ENCODE measurements around the gene PLPPR1.

Gene PLPPR1

DNA sequence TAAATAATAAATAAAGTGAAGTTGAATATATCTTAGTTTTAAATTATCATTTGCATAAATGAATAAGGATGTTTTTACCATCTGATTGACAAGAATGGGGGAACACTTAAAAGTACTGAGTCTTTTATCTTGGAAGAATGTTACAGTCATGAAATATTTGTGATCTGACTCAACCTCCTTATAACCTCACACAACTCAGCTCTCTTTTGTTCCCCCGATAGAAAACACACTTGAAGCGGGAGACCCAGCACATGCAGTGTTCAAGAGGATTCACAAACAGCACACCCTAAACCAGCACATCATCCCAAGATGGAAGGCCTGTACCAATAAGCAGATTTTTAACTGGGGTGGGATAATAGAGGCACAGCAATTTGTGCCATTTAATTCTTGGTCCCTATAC lies 340.8 kb downstream of the PLPPR1 start:
- H3K4me2 ChIP-seq (ENCODE audit: low read depth, low read length) = no peak overlapping the region
- no peak for DNase-seq
- no peak overlapping the region for H3K4me3 ChIP-seq (ENCODE audit: low read length)
- no peaks in the 10 kb centered on the region for H3K9me2 ChIP-seq (replicated peaks; ENCODE audit: insufficient read depth, low read length)
- H4K20me1 ChIP-seq (ENCODE audit: insufficient read depth, low read length) = no peaks in the 10 kb centered on the region
- no peaks in the 10 kb centered on the region for H3F3A ChIP-seq (ENCODE audit: insufficient read depth, low read length)
- no peaks in the 10 kb centered on the region for H3K36me3 ChIP-seq (replicated peaks; ENCODE audit: insufficient read depth, low read length)
- no peaks in the 10 kb centered on the region for H3K9me3 ChIP-seq (replicated peaks; ENCODE audit: insufficient read depth, low read length)
- H3K27me3 ChIP-seq (replicated peaks; ENCODE audit: insufficient read depth, low read length) = no peaks in the 10 kb centered on the region
- no peaks in the 10 kb centered on the region for H3K79me2 ChIP-seq (ENCODE audit: low read length)
- no peak overlapping the region for H3K9ac ChIP-seq (ENCODE audit: low read length)
- no peak overlapping the region for H2AFZ ChIP-seq (ENCODE audit: low read length)
- H3K27ac ChIP-seq (ENCODE audit: low read length) = no peak overlapping the region
- H3K4me1 ChIP-seq (ENCODE audit: low read length) = no peaks in the 10 kb centered on the region
- TF ChIP-seq EZH2 (optimal IDR thresholded peaks at IDR 0.05; ENCODE audit: low read depth, low read length) = no peak
- TF ChIP-seq EZH2phosphoT487 (IDR thresholded peaks at IDR 0.05; ENCODE audit: low read length) = no peak

DNA sequence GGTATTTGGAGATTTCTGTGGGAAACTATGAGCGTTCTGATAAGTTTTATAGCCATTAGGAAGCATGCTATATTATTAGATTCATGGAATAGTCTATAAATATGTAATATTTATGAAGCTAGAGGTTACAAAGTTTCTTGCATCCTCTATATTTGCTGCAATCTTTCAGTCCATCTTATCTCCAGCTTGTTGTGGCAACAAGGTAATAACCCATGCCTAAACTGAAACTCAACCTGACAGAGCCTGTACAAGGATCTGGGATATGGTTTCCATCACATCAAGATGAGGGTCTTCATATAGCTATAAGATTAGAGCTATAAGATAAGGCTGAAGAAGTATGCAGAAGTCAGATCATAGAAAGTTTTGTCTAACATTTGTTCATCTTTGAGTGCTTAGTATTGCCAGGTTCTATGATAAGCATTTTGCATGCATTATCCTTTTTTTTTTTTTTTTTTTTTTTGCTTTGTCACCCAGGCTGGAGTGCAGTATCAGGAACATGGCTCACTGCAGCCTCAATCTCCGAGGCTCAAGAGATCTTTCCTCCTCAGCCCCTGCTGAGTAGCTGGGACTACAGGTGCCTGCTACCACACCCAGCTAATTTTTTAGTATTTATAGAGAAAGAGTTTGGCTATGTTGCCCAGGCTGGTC lies 341.5 kb downstream of the PLPPR1 start:
- Histone ChIP-seq H3K4me1 (ENCODE audit: low read length) (no peaks in the 10 kb centered on the region), H3K4me3 (ENCODE audit: low read length) (no peak overlapping the region), H3K9me2 (replicated peaks; ENCODE audit: insufficient read depth, low read length) (no peaks in the 10 kb centered on the region), H3K27me3 (replicated peaks; ENCODE audit: insufficient read depth, low read length) (no peaks in the 10 kb centered on the region), H4K20me1 (ENCODE audit: insufficient read depth, low read length) (no peaks in the 10 kb centered on the region), H3F3A (ENCODE audit: insufficient read depth, low read length) (no peaks in the 10 kb centered on the region), H3K79me2 (ENCODE audit: low read length) (no peaks in the 10 kb centered on the region), H3K4me2 (ENCODE audit: low read depth, low read length) (no peak overlapping the region), H3K9ac (ENCODE audit: low read length) (no peak overlapping the region), H3K9me3 (replicated peaks; ENCODE audit: insufficient read depth, low read length) (no peaks in the 10 kb centered on the region), H2AFZ (ENCODE audit: low read length) (no peak overlapping the region), H3K27ac (ENCODE audit: low read length) (no peak overlapping the region), H3K36me3 (replicated peaks; ENCODE audit: insufficient read depth, low read length) (no peaks in the 10 kb centered on the region)
- no peak for TF ChIP-seq EZH2phosphoT487 (IDR thresholded peaks at IDR 0.05; ENCODE audit: low read length)
- TF ChIP-seq, protein P1, sequence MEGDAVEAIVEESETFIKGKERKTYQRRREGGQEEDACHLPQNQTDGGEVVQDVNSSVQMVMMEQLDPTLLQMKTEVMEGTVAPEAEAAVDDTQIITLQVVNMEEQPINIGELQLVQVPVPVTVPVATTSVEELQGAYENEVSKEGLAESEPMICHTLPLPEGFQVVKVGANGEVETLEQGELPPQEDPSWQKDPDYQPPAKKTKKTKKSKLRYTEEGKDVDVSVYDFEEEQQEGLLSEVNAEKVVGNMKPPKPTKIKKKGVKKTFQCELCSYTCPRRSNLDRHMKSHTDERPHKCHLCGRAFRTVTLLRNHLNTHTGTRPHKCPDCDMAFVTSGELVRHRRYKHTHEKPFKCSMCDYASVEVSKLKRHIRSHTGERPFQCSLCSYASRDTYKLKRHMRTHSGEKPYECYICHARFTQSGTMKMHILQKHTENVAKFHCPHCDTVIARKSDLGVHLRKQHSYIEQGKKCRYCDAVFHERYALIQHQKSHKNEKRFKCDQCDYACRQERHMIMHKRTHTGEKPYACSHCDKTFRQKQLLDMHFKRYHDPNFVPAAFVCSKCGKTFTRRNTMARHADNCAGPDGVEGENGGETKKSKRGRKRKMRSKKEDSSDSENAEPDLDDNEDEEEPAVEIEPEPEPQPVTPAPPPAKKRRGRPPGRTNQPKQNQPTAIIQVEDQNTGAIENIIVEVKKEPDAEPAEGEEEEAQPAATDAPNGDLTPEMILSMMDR (IDR thresholded peaks at IDR 0.05; ENCODE audit: low read length) = no peak
- no peak for TF ChIP-seq EZH2 (optimal IDR thresholded peaks at IDR 0.05; ENCODE audit: low read depth, low read length)
- DNase-seq = no peak

DNA sequence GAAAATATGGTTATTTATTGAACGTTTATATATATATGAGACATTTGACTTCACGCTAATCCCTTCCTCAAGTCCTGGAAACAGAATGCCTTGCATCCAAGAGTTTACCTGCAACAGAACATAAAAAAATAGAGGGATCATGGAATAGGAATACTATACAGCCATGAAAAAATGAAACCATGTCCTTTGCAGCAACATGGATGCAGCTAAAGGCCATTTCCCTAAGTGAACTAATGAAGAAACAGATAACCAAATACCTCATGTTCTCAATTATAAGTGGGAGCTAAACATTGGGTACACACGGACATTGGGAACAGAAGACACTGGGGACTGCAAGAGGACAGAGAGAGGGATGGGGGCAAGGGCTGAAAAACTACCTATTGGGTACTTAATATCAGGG lies 343.3 kb downstream of the PLPPR1 start:
- H3K79me2 ChIP-seq (ENCODE audit: low read length) = no peaks in the 10 kb centered on the region
- H3K4me2 ChIP-seq (ENCODE audit: low read depth, low read length) = no peak overlapping the region
- H3K36me3 ChIP-seq (replicated peaks; ENCODE audit: insufficient read depth, low read length) = no peaks in the 10 kb centered on the region
- no peaks in the 10 kb centered on the region for H3K27me3 ChIP-seq (replicated peaks; ENCODE audit: insufficient read depth, low read length)
- no peaks in the 10 kb centered on the region for H3K9me3 ChIP-seq (replicated peaks; ENCODE audit: insufficient read depth, low read length)
- no peaks in the 10 kb centered on the region for H3K4me1 ChIP-seq (ENCODE audit: low read length)
- H2AFZ ChIP-seq (ENCODE audit: low read length) = no peak overlapping the region
- H4K20me1 ChIP-seq (ENCODE audit: insufficient read depth, low read length) = no peaks in the 10 kb centered on the region
- H3K27ac ChIP-seq (ENCODE audit: low read length) = no peak overlapping the region
- H3K9me2 ChIP-seq (replicated peaks; ENCODE audit: insufficient read depth, low read length) = no peaks in the 10 kb centered on the region
- no peak for DNase-seq
- TF ChIP-seq, protein P1 (IDR thresholded peaks at IDR 0.05; ENCODE audit: low read length) = no peak
- TF ChIP-seq EZH2 (optimal IDR thresholded peaks at IDR 0.05; ENCODE audit: low read depth, low read length) (no peak), EZH2phosphoT487 (IDR thresholded peaks at IDR 0.05; ENCODE audit: low read length) (no peak)
- H3F3A ChIP-seq (ENCODE audit: insufficient read depth, low read length) = no peaks in the 10 kb centered on the region
- no peak overlapping the region for H3K9ac ChIP-seq (ENCODE audit: low read length)
- H3K4me3 ChIP-seq (ENCODE audit: low read length) = no peak overlapping the region
